ENCODE results near the gene ADAM12.

Gene ADAM12, protein sequence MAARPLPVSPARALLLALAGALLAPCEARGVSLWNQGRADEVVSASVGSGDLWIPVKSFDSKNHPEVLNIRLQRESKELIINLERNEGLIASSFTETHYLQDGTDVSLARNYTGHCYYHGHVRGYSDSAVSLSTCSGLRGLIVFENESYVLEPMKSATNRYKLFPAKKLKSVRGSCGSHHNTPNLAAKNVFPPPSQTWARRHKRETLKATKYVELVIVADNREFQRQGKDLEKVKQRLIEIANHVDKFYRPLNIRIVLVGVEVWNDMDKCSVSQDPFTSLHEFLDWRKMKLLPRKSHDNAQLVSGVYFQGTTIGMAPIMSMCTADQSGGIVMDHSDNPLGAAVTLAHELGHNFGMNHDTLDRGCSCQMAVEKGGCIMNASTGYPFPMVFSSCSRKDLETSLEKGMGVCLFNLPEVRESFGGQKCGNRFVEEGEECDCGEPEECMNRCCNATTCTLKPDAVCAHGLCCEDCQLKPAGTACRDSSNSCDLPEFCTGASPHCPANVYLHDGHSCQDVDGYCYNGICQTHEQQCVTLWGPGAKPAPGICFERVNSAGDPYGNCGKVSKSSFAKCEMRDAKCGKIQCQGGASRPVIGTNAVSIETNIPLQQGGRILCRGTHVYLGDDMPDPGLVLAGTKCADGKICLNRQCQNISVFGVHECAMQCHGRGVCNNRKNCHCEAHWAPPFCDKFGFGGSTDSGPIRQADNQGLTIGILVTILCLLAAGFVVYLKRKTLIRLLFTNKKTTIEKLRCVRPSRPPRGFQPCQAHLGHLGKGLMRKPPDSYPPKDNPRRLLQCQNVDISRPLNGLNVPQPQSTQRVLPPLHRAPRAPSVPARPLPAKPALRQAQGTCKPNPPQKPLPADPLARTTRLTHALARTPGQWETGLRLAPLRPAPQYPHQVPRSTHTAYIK

DNA sequence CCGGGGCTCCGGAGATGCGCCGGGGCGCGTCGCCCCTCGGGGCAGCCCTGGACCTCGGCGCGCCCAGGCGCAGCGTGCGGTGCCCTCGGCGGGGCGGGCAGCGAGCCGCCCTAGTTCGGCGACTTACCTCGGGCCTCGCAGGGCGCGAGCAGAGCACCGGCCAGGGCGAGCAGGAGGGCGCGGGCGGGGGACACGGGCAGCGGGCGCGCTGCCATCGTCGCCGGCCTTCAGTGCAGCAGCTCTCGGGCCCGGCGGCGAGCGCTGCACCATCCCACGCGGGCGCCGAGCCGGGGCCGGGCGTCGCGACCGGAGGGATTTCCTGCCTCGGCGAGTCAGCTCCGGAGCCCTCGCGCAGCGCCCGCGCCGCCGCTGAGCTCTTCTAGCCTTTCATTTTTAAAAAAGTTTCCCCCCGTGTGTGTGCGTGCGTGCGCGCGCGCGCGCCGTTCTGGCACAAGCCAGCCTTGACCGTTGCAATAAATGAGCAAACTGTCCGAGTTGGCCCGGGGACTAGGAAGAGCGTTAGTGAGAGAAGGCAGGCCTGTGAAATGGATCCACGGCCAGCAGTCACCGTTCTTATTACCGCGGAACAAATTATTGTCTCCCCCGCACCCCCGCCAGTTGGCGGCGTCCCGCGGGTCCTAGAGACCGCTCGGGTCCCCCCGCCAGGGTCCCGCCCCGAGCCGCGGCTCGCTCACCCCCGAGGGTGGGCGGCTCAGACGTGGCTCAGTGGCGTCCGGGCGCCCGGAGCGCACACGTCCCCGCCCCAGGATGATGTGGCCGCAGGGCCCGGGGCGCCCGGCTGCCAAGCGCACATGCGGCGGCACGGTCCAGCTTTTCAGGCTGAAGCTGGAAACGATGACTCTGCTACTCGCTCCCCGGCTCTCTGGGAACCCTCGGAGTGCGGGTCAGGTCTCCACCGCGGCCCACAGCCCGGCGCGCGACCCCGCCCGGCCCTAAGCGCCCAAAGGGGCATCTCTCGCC, at the start of gene ADAM12:
ADAM12 (minus strand) TSS at position 547 of the 981 bp plus-strand sequence; CDS start at position 215, 332 bp downstream.
- DNase-seq (ENCODE audit: low spot score): no peak

DNA sequence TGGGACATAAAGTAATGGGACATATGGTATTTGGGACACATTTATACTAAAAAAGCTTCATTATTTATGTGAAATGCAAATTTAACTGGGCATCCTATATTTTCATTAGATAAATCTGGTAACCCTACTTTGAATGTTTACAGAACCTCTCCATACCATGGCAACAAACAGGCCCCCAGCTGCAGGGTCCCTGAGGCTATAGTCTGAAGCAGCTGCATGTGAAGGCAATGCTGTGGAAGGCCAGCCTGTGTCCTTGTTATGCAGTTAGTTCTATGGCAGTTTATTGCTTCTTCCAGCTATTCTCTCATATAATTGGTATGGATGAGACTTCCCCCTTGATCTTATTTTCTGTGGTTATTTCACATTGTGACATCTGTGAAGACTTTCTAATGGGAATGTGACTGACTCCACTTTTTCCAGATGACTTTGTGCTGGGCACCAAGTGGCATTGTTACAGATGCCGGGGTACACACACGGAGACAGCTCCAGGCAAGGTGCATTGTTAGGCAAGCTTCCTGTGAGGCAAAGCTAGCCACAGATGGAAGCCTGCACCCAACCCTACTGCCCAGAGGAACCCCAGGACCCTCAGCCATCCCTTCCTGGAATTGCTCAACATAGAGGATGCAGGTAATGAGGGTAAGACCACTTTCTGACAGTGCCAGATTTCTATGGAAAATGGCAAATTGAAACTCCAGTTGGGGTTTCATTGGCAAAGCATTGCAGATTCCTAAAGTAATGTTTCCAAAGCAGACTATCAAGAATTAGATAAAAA, 49.5 kb upstream of the ADAM12 start:
- DNase-seq (ENCODE audit: low spot score): no peak

DNA sequence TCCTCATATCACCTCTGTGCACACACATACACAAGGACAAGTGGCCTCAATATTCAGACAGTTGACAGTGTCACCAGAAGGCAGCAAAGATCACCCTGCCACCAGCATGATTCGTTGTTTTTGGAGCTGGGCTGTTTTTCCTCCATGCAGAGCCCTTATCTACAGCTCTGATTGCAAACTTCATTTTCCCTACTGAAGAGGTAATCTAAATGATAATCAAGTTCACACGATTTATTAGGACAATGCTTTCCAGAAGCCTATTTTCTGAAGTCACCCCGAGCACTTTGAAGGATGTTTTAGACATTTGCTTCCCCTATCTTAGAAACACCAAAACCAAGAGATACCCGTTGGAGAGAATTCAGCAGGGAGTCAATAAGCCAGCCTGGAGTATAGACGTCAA, 46.0 kb upstream of the ADAM12 start:
- no peak for DNase-seq (ENCODE audit: low spot score)

DNA sequence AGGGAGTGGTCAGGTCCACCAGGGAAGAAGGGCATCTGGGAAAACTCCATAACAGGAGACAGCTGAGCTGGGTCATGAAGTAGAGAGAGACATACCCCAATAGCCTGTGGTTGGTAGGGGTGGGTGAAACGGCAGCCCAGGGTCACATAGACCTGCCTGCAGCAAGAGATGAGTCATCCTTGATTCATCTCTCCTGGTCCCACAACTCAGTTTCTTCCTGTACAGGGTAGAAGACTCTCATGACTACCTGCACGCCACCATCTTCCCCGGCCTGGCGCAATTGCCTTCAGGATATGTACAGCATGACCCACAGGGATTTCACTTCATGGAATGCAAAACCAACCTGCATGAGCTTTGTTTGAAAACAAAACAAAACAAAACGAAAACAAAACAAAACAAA, 45.1 kb upstream of the ADAM12 start:
- no peak for DNase-seq (ENCODE audit: low spot score)

DNA sequence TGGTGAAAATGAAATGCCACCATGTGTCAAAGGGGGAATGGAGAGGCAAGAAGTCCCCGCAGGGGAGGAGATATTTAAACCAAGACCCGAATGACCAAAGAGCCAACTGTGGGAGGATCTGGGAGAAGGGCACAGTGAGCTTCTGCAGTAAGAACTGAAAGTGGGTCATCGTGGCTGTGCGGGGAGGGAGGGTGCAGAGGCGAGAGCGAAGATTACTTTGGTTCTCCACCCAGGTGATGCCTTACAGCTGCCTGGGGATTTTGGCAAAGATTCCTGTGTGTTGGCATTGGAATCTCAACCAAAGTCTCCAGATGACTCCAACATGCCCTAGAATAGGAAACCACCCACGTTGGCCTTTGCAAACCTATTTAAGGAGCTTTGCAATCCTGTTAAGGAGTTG, 44.2 kb upstream of the ADAM12 start:
- DNase-seq (ENCODE audit: low spot score): no peak

DNA sequence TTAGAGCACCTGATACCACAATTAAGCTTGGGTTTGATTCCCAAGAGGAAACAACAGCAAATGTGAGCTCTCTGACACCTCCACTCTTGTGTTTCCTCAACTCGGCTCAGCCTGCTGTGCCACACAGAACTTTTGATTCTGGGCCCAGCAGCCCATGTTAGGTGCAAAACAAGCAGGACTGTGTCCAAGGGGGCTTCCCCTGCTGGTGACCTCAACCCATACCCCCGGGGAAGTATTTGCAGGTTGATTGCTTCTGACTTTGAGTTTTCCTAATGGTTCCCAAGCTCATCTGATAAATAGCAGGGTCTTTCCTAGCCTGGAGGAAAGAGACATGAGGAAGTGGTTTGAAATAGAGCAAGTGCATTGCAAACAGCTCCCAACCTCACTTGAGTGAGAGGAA, 43.5 kb upstream of the ADAM12 start:
- DNase-seq (ENCODE audit: low spot score): no peak

DNA sequence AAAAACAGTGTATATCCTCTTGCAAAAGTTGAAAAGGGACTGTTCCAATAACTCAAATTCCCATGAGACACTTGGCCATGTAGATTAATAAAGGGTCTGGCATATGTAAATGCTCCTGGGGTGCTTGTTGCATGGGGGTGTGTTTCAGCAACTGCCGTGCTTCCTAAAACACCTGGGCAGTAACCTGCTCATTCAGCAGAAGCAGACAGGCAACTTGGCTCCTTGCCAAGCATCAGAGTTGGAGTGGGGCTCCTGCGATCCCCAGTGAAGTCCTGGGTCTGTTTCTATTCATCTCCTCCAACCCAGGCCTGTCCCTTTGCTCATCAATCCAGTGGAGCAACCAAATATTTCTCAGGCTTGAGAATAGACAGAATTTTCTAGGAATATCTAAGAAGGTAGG, 42.2 kb upstream of the ADAM12 start:
- DNase-seq (ENCODE audit: low spot score): no peak

DNA sequence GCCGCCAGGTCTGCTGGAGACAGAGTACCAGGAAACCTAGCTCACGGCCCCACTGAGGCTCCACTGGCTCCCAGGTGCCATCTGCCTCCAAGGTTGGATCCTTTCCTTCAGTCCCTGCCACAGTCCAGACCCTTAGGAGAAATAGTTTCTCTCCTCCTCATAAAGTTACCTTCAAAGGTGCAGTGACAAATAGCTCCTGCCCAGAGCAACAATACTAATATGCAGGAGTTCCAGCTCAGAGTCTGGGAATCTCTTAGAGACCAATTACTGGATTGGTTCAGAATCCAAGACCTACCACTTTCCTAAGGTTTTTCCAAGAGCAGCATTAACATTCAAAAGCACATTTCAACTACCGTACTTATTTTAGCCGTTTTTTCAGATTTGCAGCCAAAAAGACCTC, 41.0 kb upstream of the ADAM12 start:
- DNase-seq (ENCODE audit: low spot score): no peak

DNA sequence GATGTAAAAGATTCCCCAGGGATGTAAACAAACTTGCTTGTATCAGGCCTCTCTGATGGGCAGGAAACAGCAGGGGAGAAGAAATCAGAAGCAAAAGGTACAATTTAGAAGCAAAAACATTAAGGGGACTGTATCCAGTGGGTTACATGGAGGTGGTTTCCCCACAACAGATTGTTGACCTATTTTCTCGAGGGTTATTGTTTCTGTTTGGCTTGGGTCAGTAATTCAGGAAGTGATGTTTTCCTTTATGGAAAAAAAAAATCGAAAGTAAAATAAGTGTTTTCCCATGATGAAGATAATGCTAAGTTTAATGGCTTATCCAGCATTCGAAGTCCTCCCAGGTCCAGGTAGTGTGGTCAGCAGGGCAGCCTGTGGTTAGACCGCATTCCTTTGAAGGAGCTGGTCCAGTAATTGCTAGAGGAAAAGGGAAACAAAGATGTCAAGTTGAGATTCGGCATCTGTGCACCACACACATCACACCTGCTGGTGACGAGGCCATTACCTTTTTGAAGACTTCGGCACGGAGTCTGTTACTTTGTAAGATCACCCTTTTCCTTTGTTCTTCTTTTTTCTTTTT, 37.3 kb upstream of the ADAM12 start:
- DNase-seq (ENCODE audit: low spot score): no peak

DNA sequence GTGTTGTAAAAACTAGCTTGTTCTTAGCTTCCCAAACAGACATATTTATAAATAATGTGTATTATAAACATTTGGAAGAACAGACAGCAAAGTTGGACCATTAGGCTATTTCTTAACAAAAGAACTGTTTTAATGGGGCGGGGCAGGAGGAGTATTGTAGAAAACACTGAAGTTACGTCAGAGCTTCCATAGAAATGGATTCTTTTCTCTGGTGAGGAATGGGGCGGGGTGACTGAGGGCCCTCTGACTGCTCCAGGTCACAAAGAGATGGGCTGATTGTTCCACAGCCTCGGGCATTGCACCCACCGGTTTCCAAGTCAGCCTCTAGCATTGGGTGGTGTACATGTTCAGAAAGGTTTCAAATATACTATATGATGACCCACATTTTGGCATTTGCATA, 36.8 kb upstream of the ADAM12 start:
- no peak for DNase-seq (ENCODE audit: low spot score)

DNA sequence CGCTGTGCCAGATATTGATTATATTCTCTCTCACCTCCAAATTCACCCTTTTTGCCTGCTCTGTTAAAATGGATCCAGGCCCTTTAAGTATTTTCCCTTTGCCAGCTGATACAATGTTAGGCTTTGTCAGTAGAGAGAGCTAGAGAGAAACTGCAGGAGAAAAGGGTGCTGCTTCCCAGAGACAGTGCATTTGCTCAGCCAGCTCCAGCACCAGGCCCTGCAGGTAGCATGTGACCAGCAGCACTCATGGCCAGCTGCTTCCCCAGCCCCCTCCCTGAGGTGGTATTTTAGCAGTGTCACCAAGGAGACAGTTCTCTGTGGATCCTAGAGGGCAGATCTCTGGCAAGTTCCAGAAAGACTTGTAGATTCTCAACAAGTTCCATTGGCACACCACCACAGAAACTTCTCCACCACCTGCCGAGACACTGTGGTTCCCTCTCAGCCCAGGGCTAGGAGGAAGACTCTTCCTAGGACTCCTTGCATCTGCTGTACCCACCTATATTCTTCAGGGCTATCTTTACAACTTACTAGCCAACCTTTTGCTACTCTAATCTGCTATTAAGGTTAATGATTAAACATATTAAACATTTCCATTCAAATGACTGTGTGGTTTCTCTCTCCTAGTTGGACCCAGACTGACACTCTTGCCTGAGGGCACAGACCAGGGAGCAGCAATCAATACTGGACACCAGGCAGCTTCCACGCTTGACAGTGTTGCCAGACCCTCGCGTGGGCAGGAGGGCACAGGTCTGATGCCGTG, 35.6 kb upstream of the ADAM12 start:
- no peak for DNase-seq (ENCODE audit: low spot score)

DNA sequence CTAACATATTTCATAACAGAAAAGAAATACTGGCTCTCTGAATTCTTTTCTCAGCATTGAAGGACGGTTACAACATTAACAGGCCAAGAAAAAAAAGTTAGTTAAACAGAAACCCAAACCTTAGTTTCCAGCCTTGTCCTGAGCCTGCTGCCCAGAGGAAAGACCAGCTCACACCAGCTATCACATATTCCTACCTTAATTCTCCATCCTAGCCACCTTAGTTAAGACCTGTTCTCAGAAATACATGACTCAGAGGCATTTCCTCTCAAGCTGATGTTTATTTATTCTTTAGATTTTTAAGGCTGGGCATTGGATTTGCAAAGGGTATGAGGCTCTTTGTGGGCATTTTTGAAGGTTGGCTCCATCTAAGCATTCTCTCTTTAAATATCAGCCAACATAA, 34.3 kb upstream of the ADAM12 start:
- no peak for DNase-seq (ENCODE audit: low spot score)

DNA sequence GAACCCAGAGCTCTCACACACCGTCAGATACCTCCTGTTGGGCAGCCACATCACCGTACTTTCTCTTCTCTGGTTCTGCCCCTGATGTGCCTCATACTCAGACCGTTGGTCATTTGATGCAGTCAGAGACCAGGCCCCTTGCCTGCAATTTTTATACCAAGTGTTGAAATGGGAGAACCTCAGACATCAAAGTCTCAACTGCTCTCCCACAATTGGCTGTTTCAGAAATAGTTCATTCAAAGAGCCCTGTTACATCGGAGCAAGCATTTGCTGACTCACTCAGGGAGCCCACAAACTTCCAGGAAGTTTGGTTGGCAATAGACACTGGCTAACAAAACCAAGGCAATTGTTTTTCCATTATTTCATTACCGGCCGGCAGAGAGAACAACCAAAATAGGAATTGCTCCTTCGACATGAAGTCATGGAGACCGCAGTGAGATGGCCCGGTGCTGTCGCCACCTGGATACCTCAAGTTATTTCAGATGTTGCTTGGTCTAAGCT, 33.5 kb upstream of the ADAM12 start:
- DNase-seq (ENCODE audit: low spot score): no peak

DNA sequence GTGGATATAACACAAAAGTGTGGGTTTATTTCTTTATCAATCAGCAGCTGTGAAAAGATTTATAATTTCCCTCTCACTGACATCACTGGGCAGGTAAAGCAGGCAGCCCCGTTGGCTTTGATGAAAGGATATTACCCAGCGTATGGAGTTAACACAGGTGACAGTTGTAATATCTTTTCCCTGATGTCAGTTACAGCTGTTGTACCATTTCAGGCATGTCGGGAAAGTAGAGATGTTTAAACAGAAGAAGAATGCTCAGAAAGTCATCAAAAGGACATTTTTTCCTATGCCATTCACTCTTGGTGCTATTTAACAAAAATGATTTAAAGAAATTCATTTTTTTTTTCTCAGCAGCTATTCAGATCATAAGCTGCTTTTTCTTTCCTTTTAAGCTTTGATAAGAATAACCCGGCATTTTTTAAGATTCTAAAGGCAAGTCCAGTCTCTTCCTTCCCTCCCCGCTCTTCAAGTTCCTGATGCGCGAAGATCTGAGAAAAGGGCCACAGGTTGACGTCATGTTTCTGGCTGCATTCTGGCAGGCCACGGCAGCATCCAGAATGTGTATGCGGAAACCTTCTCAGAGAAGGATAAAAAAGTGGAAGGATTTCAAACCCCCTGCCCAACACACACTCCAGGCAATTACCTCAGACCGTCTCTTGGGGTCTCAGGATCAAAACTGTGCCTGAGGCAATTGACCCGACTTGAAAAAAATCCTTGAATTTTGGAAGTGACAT, 32.5 kb upstream of the ADAM12 start:
- DNase-seq (ENCODE audit: low spot score): no peak

DNA sequence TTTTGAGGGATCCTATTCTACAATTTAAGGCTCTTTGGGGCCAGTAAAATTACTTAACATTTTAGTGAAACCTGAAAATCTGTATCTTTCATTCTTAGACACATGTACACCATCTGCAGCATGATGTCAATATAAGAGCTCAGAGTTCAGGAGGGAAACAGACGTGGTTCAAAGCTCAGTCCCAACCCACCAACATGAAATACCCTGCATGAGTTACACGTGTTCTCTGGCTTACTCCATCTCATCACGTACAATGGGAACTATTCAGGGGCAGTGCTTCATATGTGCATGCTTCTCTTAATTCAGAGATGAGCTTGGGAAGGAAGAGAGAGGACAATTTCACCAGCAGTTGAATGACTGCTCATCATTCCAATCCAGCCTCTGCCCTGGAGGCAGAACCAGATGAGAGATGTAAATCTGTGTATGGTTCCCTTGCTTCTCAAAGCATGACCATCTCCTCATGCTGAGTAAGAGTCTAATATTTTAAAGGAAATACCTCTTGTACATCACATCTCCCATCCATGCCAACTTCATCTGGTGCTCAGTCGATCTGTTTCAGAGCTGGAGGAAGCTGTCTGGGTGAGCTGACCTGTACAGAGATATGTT, 29.0 kb upstream of the ADAM12 start:
- DNase-seq (ENCODE audit: low spot score): no peak

DNA sequence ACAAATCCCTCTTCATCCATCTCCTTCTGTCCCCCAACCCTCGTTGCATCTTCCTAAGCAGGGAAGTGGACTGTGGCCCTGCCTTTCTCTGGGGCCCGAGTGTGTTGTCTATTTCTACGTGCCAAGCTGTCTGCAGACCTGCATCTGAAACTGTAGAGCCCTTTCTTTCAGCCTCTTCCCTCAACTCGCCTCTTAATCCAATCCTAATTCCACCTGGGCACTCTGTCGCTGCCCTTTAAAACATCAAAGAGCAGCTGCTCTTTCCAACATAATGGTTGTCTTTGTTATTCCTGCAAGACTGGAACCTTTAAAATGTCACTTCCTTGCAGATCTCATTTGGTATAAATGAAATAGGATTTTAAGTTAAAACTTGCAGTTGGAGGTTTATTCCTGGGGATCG, 21.5 kb upstream of the ADAM12 start:
- DNase-seq (ENCODE audit: low spot score): no peak

DNA sequence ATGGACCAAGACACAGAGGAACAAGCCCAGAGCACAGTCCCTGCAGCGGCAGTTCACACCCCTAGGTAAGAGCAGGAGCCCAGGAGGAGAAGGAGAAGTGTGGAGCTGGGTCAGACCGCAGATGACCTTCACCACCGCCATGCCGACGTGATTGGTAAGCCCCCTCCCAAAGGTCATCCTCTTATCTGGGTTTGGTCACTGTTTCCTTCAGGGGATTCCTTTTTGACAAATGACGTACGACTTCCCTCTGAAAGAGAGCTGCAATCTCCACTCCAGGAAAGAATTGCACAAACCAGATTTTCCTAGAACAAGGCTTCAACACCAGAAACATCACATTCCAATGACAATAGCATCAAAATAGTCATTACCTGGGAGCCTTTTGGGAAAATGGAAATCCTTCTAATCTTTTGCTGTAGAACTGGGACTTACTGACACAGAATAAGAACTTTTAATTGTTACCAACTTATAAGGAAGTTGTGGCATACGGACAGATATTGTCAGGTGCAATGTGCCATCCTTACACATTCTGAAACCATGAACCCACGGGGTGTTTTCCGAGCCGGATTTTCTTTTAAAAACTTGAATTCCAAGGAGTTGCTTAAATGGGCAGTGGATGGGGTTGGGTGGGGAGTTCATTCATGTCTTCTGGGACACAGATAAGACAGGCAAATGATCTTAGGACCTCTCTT, 20.8 kb upstream of the ADAM12 start:
- no peak for DNase-seq (ENCODE audit: low spot score)

DNA sequence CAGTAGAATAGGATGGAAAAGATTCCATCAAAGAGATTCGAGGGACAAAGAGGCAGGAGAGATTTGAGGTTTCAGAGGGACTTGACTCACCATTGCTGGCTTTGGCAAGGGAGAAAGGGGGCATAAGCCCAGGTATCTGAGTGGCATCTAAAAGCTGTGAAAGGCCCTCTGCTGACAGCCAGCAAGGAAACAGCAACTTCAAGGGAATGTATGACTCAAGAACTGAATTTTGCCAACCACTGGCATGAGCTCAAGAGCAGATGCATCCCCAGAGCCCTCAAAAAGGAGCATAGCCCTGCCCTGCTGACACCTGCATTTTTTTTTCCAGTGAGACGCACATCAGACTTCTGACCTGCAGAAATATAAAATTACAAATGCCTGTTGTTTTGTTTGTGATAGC, 19.6 kb upstream of the ADAM12 start:
- no peak for DNase-seq (ENCODE audit: low spot score)
